IPS-15b (cell line): Measurements from ENCODE around the gene KCTD1.
"Not testable (repeated sequence)": the region's sequence is repeated elsewhere in the genome, so short reads cannot be mapped to it uniquely, and the experiment has no call there.

Experiments
- H3K27me3 ChIP-seq: one replicate; pipeline ENCODE4 v1.6.1; 2013; ENCODE audit warnings: low read length; ENCODE audit not compliant: control insufficient read depth, insufficient read depth
- H3K36me3 ChIP-seq: one replicate; pipeline ENCODE4 v1.6.1; 2013; ENCODE audit warnings: low read length; ENCODE audit not compliant: control insufficient read depth, insufficient read depth
- H3K4me1 ChIP-seq: one replicate; pipeline ENCODE4 v1.6.1; 2013; ENCODE audit warnings: mild to moderate bottlenecking, low read length; ENCODE audit not compliant: control insufficient read depth, insufficient read depth
- H3K4me3 ChIP-seq: one replicate; pipeline ENCODE4 v1.5.1; 2013; ENCODE audit warnings: low read depth, low read length
- H3K9ac ChIP-seq: one replicate; pipeline ENCODE4 v1.6.1; 2013; ENCODE audit warnings: low read depth, mild to moderate bottlenecking, low read length
- H3K9me3 ChIP-seq: one replicate; pipeline ENCODE4 v1.6.1; 2013; ENCODE audit warnings: mild to moderate bottlenecking, low read length; ENCODE audit not compliant: control insufficient read depth, insufficient read depth

KCTD1 gene

DNA sequence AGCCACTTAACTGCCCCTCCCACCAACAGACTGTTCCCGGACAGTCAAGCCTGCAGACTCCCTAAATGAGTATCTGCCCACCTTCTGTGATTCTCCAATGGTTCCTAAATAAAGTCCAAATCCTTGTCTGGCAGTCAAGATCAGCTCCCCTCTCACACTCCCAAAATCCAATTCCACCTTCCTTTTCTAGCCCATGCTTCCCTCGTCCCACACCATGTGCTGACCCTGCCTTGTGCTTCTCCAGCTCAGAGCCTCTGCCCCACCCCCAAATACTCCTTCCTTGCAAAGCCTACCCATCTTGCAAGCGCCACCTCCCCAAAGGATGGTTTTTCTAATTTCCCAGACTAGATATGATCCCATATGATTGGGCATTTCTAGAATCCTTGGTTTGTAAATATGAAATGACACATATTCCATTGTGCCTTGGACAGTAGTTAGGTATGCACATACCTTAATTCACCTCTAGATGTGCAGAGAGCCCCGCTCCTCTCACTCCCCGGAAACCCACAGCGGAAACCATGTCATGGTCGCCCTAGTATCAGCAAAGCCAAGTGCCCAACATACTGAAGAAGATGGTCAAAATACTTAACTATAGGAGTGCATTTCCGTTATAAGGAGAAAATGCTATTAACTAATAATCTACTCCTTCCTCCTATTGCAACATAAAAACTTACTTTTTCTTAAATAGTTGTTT lies 97.2 kb downstream of the KCTD1 start:
- Histone ChIP-seq H3K36me3 (no peaks in the 10 kb centered on the region), H3K4me3 (no peak overlapping the region), H3K9ac (no peak overlapping the region), H3K9me3 (no peaks in the 10 kb centered on the region), H3K27me3 (no peaks in the 10 kb centered on the region), H3K4me1 (peaks cover 8% of the 10 kb centered on the region)

DNA sequence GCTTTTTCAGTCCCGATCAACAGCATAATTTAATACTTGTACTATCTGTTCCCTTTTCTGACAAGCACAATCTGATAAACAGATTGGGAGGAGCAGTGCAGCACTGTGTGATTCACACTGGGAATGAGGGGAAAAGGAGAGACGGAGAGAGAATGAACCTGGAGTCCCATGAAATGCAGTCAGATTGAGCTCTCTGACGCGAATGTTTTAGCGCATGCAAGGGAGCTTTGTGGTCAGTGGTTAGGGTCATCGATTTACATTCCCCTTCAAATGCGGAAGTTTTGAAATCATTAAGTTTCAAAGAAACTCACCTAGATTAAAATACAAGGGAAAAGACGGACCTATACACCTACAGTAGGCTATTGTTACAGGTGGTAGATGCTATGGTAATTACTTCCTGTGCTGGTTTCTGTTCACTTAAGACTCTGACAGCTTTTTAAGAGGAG lies 99.6 kb downstream of the KCTD1 start:
- no peak overlapping the region for H3K4me3 ChIP-seq
- peaks cover 8% of the 10 kb centered on the region for H3K4me1 ChIP-seq
- H3K27me3 ChIP-seq, result no peaks in the 10 kb centered on the region
- no peaks in the 10 kb centered on the region for H3K9me3 ChIP-seq
- H3K36me3 ChIP-seq, result no peaks in the 10 kb centered on the region
- no peak overlapping the region for H3K9ac ChIP-seq

DNA sequence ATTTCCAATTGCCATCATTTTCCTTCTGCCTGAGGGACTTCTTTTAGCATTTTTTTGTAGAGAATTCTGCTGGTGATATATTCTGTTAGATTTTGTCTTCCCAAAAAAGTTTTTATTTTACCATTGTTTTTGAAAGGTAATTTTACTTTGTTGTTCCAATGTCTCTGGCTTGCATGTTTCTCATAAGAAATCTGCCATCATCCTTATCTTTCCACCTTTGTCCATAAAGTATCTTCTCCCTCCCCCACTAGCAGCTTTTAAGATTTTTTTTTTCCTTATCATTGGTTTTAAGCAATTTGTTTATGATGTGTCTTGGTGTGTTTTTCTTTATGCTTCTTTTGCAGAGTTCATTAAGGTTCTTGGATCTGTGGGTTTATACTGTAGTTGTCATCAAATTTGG lies 104.5 kb downstream of the KCTD1 start:
- Histone ChIP-seq H3K36me3 (no peaks in the 10 kb centered on the region), H3K9ac (no peak overlapping the region), H3K27me3 (no peaks in the 10 kb centered on the region), H3K4me1 (peaks cover 4% of the 10 kb centered on the region), H3K4me3 (no peak overlapping the region), H3K9me3 (no peaks in the 10 kb centered on the region)

DNA sequence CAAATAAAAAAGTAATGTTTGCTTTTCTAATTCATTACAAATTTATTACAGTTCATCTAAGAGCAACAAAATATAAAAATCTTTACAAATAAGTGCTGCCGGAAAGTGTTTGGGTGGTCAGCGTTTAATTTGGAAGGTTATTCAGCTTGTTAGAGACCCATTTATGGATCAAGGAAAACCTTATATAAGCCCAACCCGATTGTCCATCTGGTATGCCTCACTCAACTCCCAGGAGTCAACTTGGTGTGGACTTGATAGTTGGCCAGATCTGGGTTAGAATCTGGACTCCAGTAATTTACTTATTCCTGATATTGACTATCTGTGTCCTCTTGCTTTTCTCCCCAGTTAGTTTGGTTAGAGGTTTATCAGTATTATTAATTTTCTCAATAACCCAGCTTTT lies 106.2 kb downstream of the KCTD1 start:
- no peaks in the 10 kb centered on the region for H3K36me3 ChIP-seq
- no peaks in the 10 kb centered on the region for H3K27me3 ChIP-seq
- H3K9ac ChIP-seq, result no peak overlapping the region
- no peak overlapping the region for H3K4me3 ChIP-seq
- H3K4me1 ChIP-seq, result no peaks in the 10 kb centered on the region
- no peaks in the 10 kb centered on the region for H3K9me3 ChIP-seq

DNA sequence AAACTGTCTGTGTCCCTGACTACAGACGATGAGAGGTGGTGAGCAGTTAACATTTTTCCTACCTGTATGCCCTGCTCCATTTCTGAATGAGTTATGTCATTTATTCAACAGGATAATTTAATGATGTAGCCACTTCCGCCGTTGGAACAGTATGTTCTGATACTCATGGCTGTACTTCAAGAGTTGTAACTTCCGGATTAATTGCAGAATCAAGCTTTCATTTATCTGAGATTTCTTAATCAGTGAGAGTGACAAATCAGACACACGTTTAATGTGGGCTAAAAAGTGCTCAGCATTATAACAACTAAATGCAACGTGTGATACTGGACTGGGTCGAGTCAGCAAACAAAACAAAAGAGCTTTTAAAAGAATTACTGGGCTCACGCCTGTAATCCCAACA lies 107.7 kb downstream of the KCTD1 start:
- Histone ChIP-seq H3K4me3 (no peak overlapping the region), H3K9ac (no peak overlapping the region), H3K9me3 (no peaks in the 10 kb centered on the region), H3K36me3 (no peaks in the 10 kb centered on the region), H3K4me1 (no peaks in the 10 kb centered on the region), H3K27me3 (no peaks in the 10 kb centered on the region)

DNA sequence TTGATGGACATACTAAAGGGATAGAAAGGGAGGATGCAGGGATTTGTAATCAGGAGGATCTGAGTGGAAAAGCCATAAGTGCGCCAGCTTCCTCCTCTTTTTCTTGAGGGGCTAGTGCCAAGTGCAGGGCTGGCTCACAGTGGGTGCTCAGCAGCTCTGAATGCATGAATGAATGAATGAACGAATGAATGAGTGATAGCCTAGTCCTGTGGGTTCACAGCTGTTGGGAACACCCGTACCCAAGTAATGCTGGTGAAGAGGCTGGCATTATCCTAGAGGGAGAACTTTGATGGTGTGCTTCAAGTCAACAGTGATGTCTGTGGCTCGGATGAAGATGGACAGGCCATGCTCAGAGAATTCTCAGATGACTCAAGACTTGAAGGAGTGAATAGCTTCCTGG lies 108.8 kb downstream of the KCTD1 start:
- Histone ChIP-seq H3K27me3 (no peaks in the 10 kb centered on the region), H3K9ac (no peak overlapping the region), H3K4me3 (no peak overlapping the region), H3K4me1 (no peaks in the 10 kb centered on the region), H3K9me3 (no peaks in the 10 kb centered on the region), H3K36me3 (no peaks in the 10 kb centered on the region)

DNA sequence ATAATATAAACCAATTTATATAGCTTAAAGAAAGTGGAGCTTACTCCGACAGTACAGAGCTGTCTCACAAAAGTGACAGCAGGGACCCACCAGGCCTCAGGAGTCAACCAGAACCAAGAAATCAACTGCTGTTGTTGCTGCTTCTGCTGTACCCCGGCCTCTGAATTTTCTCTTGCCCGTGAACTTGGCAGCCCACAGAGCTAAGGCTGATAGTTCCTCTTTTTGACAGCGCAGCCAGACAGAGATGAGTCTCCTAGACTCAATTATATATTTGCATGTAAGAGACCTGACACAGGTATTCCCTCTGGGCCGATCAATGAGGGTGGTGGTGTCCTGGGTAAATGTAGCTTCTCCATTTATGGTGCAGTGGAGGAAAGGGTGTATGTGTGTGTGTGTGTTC lies 109.4 kb downstream of the KCTD1 start:
- no peak overlapping the region for H3K4me3 ChIP-seq
- no peaks in the 10 kb centered on the region for H3K27me3 ChIP-seq
- H3K9ac ChIP-seq, result no peak overlapping the region

DNA sequence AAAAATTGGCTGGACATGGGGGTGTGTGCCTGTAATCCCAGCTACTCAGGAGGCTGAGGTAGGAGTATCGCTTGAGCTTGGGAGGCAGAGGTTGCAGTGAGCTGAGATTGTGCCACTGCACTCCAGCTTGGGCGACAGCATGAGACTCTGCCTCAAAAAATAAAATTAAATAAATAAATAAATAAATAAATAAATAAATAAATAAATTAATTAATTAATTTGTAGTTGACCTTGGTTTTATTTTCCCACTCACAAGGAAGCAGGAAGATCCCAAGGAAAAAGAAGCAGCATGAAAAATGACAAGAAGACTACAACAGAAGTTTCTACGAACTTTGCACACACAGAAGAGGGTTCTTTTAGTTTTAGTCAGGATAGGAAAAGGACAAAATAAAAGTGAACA lies 110.7 kb downstream of the KCTD1 start:
- not testable (repeated sequence) for H3K27me3 ChIP-seq, H3K4me1 ChIP-seq, H3K9me3 ChIP-seq, H3K9ac ChIP-seq, H3K36me3 ChIP-seq, H3K4me3 ChIP-seq

More for the DNA sequence above, 109.4 kb downstream of the KCTD1 start:
- H3K36me3 ChIP-seq, result no peaks in the 10 kb centered on the region
- no peaks in the 10 kb centered on the region for H3K4me1 ChIP-seq
- no peaks in the 10 kb centered on the region for H3K9me3 ChIP-seq

DNA sequence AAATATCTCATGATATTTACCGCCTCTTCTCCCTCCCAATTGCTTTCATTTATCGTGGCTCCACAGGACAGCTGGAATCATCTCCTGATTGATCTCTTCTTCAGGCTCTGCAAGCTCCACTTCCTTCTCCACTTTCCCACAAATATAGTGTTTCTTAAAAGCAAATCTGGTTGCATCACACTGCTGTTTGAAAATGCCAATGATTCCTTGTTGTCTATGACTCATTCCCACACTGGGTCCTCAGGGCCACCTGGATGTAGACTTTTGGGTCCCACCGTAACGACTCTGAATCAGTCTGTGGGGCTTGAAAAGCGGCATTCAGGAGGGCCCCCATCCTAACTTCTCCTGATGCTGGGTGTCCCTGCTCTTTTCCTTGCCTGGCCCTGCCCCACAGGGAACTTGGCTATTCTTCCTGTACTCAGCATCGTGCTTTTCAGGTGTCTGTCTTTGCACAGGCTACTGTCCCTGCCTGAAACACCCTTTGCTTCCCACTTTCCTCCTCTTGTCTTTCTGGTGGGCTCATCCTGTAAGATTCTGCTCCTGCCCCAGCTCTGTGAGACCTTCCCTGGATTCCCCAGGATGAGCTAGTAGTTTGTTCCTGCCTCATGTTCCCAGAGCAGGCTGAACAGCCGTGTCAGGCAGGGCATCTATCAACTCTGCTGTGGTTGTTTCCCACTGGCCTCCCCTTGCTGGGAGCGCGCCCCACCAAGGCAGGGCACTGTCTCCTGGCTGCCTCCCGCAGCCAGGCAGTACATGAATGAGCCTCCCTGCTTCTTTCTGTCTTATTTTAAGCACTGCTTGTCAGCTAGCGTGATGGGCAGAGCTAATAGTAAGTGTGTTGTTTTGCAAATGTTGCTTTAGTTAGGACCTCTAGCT lies 111.9 kb downstream of the KCTD1 start:
- H3K9ac ChIP-seq, result no peak overlapping the region
- no peaks in the 10 kb centered on the region for H3K4me1 ChIP-seq
- H3K4me3 ChIP-seq, result no peak overlapping the region

DNA sequence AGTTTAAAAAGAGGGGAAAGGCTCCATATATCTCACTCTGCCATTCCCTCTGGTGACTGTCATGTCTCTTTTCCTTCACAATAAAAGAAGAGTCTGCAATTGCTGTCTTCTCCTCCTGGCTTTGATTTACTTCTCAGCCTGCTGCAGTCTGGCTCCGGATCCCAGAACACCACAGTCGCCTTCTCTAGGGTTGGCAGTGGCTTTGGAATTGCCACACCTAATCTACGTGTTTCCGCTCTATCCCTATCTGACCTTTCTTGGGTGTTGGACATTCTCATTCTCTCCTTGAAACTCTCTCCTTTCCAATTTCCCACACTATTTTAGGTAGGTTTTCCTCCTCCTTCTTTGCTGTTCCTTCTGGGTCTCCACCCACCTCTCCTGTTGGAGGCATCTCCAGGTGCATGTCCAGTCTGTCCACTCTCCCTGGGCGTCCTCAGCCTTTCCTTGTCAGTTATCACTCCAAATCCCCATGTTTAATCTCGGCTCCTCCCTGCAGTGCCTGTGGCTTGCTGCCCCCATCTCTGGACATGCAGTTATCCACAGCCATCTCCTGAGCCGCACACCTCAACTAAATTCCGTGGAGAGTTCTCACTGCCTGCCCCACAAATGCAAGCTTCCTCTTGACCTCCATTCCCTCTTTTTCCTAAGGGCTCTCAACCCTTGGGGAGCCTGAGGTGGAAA lies 112.8 kb downstream of the KCTD1 start:
- no peaks in the 10 kb centered on the region for H3K9me3 ChIP-seq
- H3K4me3 ChIP-seq, result no peak overlapping the region
- H3K27me3 ChIP-seq, result no peaks in the 10 kb centered on the region
- no peaks in the 10 kb centered on the region for H3K4me1 ChIP-seq
- no peak overlapping the region for H3K9ac ChIP-seq
- no peaks in the 10 kb centered on the region for H3K36me3 ChIP-seq

More for the DNA sequence above, 111.9 kb downstream of the KCTD1 start:
- Histone ChIP-seq H3K9me3 (no peaks in the 10 kb centered on the region), H3K27me3 (no peaks in the 10 kb centered on the region), H3K36me3 (no peaks in the 10 kb centered on the region)

DNA sequence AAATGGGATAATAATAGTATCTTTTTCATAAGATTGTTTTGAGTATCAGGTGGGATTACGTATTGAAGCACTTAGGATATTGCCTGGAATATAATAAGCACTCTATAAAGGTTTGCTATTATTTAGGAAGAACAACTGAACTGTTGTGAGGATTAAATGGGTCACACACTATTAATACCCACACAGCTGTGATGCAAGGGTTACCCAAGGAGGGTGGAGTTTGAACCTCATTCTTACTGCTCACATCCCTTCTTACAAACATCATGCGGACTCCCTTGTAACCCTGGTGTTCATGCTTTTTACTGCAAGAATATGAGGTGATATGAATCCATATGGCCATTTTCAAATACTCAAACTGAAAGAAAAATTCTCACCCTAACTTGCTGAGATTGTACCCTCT lies 113.5 kb downstream of the KCTD1 start:
- Histone ChIP-seq H3K4me1 (peaks cover 2% of the 10 kb centered on the region), H3K9ac (no peak overlapping the region), H3K36me3 (no peaks in the 10 kb centered on the region), H3K27me3 (no peaks in the 10 kb centered on the region), H3K9me3 (no peaks in the 10 kb centered on the region), H3K4me3 (no peak overlapping the region)
